GM18868 (cell line): ENCODE results near the gene RBMS3.
"Not testable (repeated sequence)": the region's sequence is repeated elsewhere in the genome, so short reads cannot be mapped to it uniquely, and the experiment has no call there.

Source experiments
- ATAC-seq: cut with Tn5 transposase; IDR thresholded peaks from one replicate; pipeline ENCODE4 v1.9.1; 2021; ENCODE audit warnings: mild to moderate bottlenecking, moderate library complexity; ENCODE audit not compliant: unreplicated experiment

Gene RBMS3

DNA sequence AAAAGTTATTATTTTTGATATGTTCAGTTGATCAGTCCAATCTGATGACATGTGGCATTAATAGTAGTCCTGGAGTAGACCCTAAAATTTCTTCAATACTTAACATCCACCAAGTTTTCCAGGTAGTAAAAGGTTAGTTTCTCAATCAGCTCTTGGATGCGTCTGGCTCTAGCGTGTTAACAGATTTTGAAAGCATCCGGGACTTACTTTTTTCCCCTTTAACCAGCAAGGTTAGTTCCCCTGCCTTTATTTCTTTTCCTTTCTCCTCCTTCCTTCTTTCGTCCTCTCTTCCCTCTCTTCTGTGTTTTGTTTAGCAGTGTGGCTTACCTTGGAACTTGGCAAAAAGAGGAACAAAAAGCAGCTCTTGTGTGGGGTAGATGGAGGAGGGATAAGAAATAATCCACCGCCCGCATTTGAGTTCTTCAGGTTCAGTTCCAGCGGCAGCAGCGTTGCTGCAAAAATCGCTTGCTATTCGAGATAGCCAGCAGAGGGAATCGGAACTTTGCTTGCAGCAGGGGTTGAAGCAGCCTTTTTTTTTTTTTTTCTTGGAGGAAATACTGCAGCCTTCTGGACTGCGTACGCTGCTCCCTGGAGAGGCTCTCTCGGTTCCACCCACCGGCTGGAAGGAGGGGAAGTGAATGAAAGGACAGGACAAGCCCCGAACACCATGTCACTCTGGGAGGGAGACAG is at the start of gene RBMS3:
RBMS3 (plus strand) TSS at position 668 of the 690 bp plus-strand sequence.
- ATAC-seq: peak; percentile 38

DNA sequence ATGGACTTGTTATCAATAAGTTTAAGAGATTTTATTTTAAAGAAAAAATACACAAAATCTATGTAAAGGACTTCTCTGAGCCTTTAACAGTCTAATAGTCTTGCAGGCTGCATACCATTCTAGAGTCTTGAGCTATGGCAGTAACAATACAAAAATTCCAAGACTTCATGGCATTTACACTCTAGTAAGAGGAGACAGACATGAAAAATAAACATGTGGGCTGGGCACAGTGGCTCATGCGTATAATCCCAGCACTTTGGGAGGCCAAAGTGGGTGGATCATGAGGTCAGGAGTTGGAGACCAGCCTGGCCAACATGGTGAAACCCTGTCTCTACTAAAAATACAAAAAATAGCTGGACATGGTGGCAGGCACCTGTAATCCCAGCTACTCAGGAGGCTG is 47.7 kb upstream of the RBMS3 start:
- not testable (repeated sequence) for ATAC-seq

DNA sequence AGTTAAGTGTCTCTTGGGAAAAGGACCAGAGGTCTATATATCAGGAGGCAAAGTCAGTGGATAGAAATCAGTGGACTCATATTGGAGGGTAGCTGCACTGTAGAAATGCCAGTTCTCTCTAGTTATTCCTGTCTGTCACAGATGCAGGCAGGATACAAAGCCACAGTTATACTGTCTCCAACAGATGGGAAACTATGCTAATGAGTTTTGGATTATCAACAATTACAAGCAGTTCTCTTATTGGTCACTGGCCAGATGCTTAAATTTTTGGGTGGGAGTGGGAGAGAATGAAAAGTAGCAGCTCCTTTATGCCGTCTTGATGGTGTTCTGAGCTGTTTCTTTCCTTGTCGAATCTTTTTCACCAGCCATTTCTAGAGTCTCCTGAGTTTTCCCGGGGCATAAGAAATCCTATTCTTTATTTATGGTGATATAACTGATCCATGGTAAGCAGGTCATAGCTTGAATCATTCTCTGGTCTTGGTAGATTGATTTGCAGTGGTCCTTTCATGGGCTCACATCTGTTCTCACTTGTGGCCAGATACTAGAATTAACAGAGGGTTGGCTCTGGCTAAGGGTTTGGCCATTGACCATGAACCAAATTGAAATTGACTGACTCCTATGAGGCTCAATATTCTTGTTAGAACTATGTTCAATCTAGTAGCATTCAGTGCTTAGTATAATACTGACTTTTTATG is 44.6 kb upstream of the RBMS3 start:
- no peak for ATAC-seq

- ATAC-seq: no peak
These were observed 41.5 kb upstream of the RBMS3 start for GRCh38 chr3:29239376-29239775.

- no peak for ATAC-seq
These were observed 40.6 kb upstream of the RBMS3 start for GRCh38 chr3:29240248-29240647.

GRCh38 chr3:29240887-29241286 is 40.0 kb upstream of the RBMS3 start:
- ATAC-seq: no peak

- ATAC-seq: no peak
These were observed 39.0 kb upstream of the RBMS3 start for GRCh38 chr3:29241855-29242254.

DNA sequence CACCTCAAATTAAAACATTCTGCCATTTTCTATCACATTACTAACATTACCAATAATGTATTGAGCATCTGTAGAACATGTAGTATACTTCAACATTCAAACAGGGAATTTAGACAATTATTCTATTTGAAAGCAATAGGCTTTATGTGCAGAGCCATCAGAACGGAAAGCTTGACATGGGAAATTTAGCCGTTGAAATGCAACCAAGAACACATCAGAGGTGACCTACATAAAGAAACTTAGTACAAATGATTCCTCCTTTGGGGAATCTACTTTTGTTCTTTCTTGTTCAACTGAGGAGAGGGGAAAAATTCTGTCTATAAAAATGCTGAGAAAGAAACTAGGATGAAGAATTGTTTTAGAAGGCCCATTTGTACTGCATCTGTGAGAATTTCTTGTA is 38.6 kb upstream of the RBMS3 start:
- no peak for ATAC-seq

- no peak for ATAC-seq
These were observed 35.4 kb upstream of the RBMS3 start for GRCh38 chr3:29245441-29245840.

- peak; percentile 56 for ATAC-seq
These were observed 33.7 kb upstream of the RBMS3 start for GRCh38 chr3:29247088-29247745.

DNA sequence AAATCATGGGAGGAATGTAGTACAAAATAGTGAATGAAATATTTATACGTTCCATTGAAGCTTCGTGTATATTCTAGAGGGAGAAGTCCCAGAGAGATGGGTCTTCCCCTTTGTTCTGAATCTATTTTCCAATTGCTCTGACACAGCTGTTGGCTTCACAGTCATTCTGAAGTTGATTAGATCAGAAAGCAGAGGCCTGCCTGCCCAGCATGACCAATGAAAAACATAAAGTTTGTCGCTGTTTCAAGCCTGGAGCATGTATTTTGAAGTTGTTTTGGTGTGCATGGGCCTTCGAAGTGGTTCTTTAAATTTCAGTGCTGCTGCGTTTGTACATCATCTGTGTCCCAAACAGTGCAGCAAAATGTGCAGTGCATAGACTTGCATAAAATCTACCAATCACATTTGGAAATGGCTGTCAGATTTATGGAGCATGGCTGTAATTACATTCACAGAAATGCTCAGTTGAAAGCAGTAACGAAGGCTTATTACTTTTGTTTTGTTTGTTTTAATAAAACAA is 31.0 kb upstream of the RBMS3 start:
- ATAC-seq: no peak

DNA sequence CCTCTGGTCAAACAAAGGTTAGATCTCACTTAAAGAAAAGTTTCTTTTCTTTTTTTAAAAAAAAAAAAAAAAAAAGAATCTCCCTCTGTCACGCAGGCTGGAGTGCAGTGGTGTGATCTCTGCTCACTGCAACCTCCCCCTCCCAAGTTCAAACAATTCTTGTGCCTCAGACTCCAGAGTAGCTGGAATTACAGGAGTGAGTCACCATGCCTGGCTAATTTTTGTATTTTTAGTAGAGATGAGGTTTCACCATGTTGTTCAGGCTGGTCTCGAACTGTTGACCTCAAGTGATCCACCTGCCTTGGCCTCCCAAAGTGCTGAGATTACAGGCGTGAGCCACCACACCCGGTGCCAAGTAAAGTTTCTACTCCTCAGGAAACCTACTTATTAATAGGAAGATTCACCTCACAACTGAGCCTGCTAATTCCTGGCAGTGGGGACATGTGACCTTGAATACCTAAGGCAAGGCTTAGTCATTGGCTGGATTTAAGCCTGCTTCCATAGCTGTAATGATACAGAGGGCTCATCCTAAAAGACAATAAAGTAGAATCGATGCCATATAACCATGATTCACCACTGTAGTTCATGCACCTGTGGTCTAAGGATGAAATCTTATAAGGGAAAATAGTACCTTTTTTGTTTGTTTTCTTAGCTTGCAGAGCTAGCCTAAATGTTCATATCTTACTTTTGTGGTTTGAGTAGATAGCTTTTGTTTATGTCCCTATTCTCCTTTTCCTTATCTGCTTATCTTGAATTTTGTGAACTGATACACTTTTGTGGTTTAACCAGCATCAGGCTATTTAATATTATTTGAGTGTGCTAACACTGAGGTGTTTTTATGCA is 24.8 kb upstream of the RBMS3 start:
- ATAC-seq: peak; percentile 93

DNA sequence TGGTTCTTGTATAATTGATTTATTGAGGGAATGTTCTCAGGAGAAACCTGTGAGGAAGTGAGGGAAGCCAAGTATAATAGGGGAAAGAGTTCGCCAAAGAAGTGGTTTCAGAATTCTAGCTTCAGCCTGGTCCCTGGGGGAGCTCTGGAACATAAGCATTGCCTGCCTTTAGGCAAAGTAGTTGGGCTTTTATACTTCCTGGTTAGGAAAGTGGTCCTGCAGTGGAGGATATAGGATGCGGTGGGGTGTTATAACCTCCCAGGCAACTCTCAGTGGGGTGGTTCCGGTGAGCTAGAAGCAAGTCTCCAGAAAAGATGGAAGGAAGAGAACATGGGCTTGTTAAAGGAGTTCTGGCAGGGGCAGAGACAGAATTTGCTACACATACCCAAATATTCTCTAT is 22.7 kb upstream of the RBMS3 start:
- ATAC-seq: no peak

DNA sequence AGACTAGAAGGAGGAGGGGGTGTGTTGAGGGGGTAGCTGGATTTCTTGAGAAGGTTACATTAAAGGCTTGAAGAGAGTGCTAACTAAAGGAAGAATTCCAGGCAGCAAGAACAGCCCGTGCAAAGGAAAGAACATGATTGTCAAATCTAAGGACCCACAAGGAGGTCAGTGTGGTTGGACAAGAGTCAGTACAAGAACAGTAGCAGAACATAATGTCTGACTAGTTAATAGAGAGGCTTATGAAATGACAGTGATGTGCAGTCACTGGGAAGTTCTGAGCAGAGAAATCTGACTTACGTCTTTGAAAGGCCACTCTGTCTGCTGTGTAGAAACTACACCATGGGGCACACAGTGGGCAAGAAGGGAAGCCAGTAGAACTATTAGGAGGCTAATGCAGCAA is 19.8 kb upstream of the RBMS3 start:
- no peak for ATAC-seq

- no peak for ATAC-seq
These were observed 17.4 kb upstream of the RBMS3 start for GRCh38 chr3:29263476-29263875.

DNA sequence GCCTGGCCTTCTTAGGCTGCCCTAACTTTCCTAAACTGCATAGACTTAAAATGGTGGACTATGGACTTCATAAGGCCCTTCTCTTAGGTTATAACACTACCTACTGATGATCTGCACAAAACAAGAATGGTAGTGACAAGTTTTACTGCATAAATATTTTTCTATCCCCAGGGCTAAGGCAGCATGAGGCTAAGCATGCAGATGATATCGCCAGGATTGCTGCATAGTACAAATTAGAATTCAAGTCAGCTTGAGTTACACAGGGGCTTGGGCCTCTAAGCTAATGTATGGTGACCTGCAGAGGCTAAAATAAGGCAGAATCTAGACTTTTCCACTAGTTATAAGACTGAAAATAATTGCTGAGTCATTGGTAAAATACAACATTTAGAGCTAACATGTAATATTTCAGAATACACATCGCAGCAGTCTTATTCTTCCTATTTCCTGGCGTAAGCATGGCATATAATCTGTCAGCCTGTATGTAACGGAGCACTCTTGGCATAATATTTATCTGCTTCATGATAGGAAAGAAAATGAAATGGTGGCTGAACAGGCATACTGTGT is 15.3 kb upstream of the RBMS3 start:
- ATAC-seq: no peak

GRCh38 chr3:29267226-29267625 is 13.6 kb upstream of the RBMS3 start:
- no peak for ATAC-seq

- ATAC-seq: no peak
These were observed 12.2 kb upstream of the RBMS3 start for GRCh38 chr3:29268651-29269050.

DNA sequence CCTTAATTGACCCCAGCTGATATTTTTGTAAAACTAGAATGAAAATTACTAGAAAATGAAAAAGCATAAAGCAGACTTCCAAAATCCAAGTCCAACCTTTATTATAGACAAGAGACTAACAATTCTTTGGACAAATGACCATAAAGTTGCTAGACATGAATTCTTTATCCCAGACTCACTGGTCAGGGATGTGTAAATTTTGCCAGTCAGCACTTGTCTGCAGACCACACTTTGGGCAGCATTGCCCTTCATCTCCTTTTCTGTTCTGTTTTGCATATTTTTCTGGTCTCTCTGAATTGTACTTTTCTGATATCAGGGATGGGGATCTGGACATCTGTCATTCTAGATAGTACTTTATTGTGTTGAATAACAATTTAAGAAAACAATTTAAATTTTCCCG is 10.1 kb upstream of the RBMS3 start:
- no peak for ATAC-seq

- no peak for ATAC-seq
These were observed 9.4 kb upstream of the RBMS3 start for GRCh38 chr3:29271475-29271874.

- ATAC-seq: no peak
These were observed 6.2 kb upstream of the RBMS3 start for GRCh38 chr3:29274667-29275066.
